ENCODE data around the gene BCL3. TPM values are rescaled to one million over a fixed set of nuclear protein-coding genes. Genes with fewer than 3 reads are reported as not detected.
"Not testable (repeated sequence)": the region's sequence is repeated elsewhere in the genome, so short reads cannot be mapped to it uniquely, and the experiment has no call there.

Gene BCL3
- total RNA-seq, 1 experiment from 2014 or later: 37.9 TPM

- Histone ChIP-seq H3K79me2 (ENCODE audit: insufficient read depth, low read length) (no peaks in the 10 kb centered on the region), H3K27ac (ENCODE audit: low read depth, low read length) (peak overlapping the region; percentile 18; the same call in 1 of the 2 replicates), H2AFZ (ENCODE audit: low read depth, low read length, poor library complexity, severe bottlenecking) (peak overlapping the region; percentile 94), H3K4me2 (ENCODE audit: low read length) (peak overlapping the region; percentile 68), H3K9ac (ENCODE audit: low read length) (peak overlapping the region; percentile 38), H3K9me2 (ENCODE audit: insufficient read depth) (no peaks in the 10 kb centered on the region), H3K27me3 (ENCODE audit: insufficient read depth, low read length) (no peaks in the 10 kb centered on the region), H3K9me3 (ENCODE audit: control insufficient read depth in 1 of 2, insufficient read depth in 1 of 2, low read depth in 1 of 2, low read length in 2 of 2) (no peaks in the 10 kb centered on the region), H3K36me3 (ENCODE audit: control insufficient read depth in 1 of 2, insufficient read depth in 2 of 2, low read length in 2 of 2) (no peaks in the 10 kb centered on the region), H3K4me1 (ENCODE audit: control insufficient read depth in 1 of 2, insufficient read depth in 2 of 2, low read length in 2 of 2) (peaks cover 33 to 50% of the 10 kb centered on the region in 2 experiments), H3K4me3 (replicated peaks in 1 of 2; ENCODE audit: low read depth in 1 of 2, low read length in 2 of 2) (peak overlapping the region in 1 of 2 experiments; percentile 9; a peak in 1 of 4 replicates), H4K20me1 (ENCODE audit: insufficient read depth) (no peaks in the 10 kb centered on the region)
- TF ChIP-seq, protein P1, sequence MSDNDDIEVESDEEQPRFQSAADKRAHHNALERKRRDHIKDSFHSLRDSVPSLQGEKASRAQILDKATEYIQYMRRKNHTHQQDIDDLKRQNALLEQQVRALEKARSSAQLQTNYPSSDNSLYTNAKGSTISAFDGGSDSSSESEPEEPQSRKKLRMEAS (IDR thresholded peaks at IDR 0.05): peak; percentile 31; the same call in 1 of the 2 replicates
- TF ChIP-seq EZH2phosphoT487 (IDR thresholded peaks at IDR 0.05; ENCODE audit: borderline replicate concordance) (no peak), ATF3 (IDR thresholded peaks at IDR 0.05) (no peak), YY1 (IDR thresholded peaks at IDR 0.05; ENCODE audit: extremely low read depth, insufficient replicate concordance, low read depth, low read length) (no peak), SP1 (IDR thresholded peaks at IDR 0.05; ENCODE audit: low read depth) (peak; percentile 21; the same call in 1 of the 2 replicates), JUND (IDR thresholded peaks at IDR 0.05) (no peak), CBX3 (IDR thresholded peaks at IDR 0.05; ENCODE audit: low read depth) (no peak), RAD21 (IDR thresholded peaks at IDR 0.05; ENCODE audit: low read depth) (peak; percentile 99), CTCF (IDR thresholded peaks at IDR 0.05 in 2 of 3, conservative IDR thresholded peaks at IDR 0.05 in 1 of 3; ENCODE audit: borderline replicate concordance in 1 of 3, insufficient read depth in 1 of 3, low read depth in 2 of 3, low read length in 2 of 3) (peak; percentile 62 to 93 (median 83); a peak in 5 of 6 replicates), ZFX (IDR thresholded peaks at IDR 0.05) (no peak), POLR2AphosphoS5 (IDR thresholded peaks at IDR 0.05; ENCODE audit: low read depth, low read length) (no peak), FOSL1 (IDR thresholded peaks at IDR 0.05; ENCODE audit: low read depth) (no peak)
- ChIA-PET CTCF (interaction anchor here (0.6 to 5.8 kb wide), 32 partner anchors 14 to 200 kb away, joined by 3 to 219 read pairs (median 6); partner anchors contain the start of genes BCAM and NECTIN2), RAD21 (ENCODE audit: low non-redundant PET in 1 of 2, low total read pairs in 2 of 2, uncharacterized antibody in 2 of 2, unreplicated experiment in 2 of 2) (interaction anchor here (0.6 to 2.9 kb wide), 21 partner anchors 12 to 200 kb away, joined by 3 to 75 read pairs (median 5); partner anchors contain the start of gene NECTIN2 (in 2 of the 2)), POLR2A (interaction anchor here (0.6 to 2.4 kb wide), 15 partner anchors 9 to 184 kb away, joined by 3 to 17 read pairs (median 4); partner anchors contain the start of gene NECTIN2)
- ATAC-seq: peak; percentile 95
- intact Hi-C loops (cut with micrococcal nuclease): loop anchor here (1.0 to 2.0 kb wide), 4 partner anchors 46 to 194 kb away; no protein-coding TSS in a partner anchor
- peak; percentile 96 for DNase-seq (ENCODE audit: low read depth, low spot score)
- no TSS peak for BruUV-seq (replicated peaks)
These were observed 22.2 kb downstream of the BCL3 start for GRCh38 chr19:44770550-44771257.

DNA sequence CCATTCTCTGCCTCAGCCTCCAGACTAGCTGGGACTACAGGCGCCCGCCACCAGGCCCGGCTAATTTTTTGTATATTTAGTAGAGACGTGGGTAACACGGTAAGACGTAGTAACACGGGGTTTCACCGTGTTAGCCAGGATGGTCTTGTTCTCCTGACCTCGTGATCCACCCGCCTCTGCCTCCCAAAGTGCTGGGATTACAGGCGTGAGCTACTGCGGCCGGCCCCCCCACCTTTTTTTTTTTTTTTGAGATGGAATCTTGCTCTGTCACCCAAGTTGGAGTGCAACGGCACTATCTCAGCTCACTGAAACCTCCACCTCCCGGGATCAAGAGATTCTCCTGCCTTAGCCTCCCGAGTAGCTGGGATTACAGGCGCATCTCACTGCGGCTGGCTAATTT lies 23.6 kb downstream of the BCL3 start:
- H3K9ac ChIP-seq (ENCODE audit: low read length); BruUV-seq (replicated peaks); H3K9me3 ChIP-seq (ENCODE audit: control insufficient read depth in 1 of 2, insufficient read depth in 1 of 2, low read depth in 1 of 2, low read length in 2 of 2); ATAC-seq; H3K9me2 ChIP-seq (ENCODE audit: insufficient read depth); H3K36me3 ChIP-seq (ENCODE audit: control insufficient read depth in 1 of 2, insufficient read depth in 2 of 2, low read length in 2 of 2); DNase-seq (ENCODE audit: low read depth, low spot score); H4K20me1 ChIP-seq (ENCODE audit: insufficient read depth); H3K4me3 ChIP-seq (replicated peaks in 1 of 2; ENCODE audit: low read depth in 1 of 2, low read length in 2 of 2); H3K27ac ChIP-seq (ENCODE audit: low read depth, low read length); H2AFZ ChIP-seq (ENCODE audit: low read depth, low read length, poor library complexity, severe bottlenecking); H3K27me3 ChIP-seq (ENCODE audit: insufficient read depth, low read length); intact Hi-C loops (cut with micrococcal nuclease); H3K79me2 ChIP-seq (ENCODE audit: insufficient read depth, low read length); H3K4me2 ChIP-seq (ENCODE audit: low read length): not testable (repeated sequence)
- CTCF ChIA-PET: interaction anchor here (0.8 to 5.8 kb wide), 8 partner anchors 10 to 195 kb away, joined by 3 to 219 read pairs (median 15); no protein-coding TSS in a partner anchor
- POLR2A ChIA-PET: interaction anchor here (0.6 to 2.4 kb wide), 3 partner anchors 11 to 48 kb away, joined by 3 to 17 read pairs (median 4); no protein-coding TSS in a partner anchor
- RAD21 ChIA-PET (ENCODE audit: low non-redundant PET in 1 of 2, low total read pairs in 2 of 2, uncharacterized antibody in 2 of 2, unreplicated experiment in 2 of 2): interaction anchor here (0.5 to 2.9 kb wide), 5 partner anchors 48 to 1085 kb away, joined by 3 to 75 read pairs (median 12); no protein-coding TSS in a partner anchor
- peaks cover 47 to 64% of the 10 kb centered on the region in 2 experiments for H3K4me1 ChIP-seq (ENCODE audit: control insufficient read depth in 1 of 2, insufficient read depth in 2 of 2, low read length in 2 of 2)
